Lung (tissue), 12 donors: Measurements from ENCODE around the gene DNAJC1. TPM values are rescaled to one million over a fixed set of nuclear protein-coding genes. Genes with fewer than 3 reads are reported as not detected.

Source experiments
- ATAC-seq: fragments of 200-7000 bp; cut with Tn5 transposase; one replicate; pipeline ENCODE4 v1.9.1; 2020; ENCODE audit warnings: moderate number of reproducible peaks; ENCODE audit not compliant: insufficient read depth, low FRiP score
- DNase-seq, 3 donors: peaks; one replicate each; pipeline ENCODE4 v3.0.0-alpha.2; 2013 to 2017
- H3K27ac ChIP-seq, 2 donors: one replicate each; pipeline ENCODE4 v1.5.1; 2013; ENCODE audit warnings: mild to moderate bottlenecking in 2 of 2, moderate library complexity in 2 of 2, control low read depth in 1 of 2, inconsistent platforms in 1 of 2, low read depth in 1 of 2, low read length in 1 of 2
- H3K27me3 ChIP-seq, 3 donors: one replicate each; pipeline ENCODE4 v1.5.1; 2013; ENCODE audit warnings: low read length in 2 of 3; ENCODE audit not compliant: control insufficient read depth in 3 of 3, insufficient read depth in 3 of 3
- H3K36me3 ChIP-seq, 4 donors: one replicate each; pipeline ENCODE4 v1.5.1; 2013; ENCODE audit warnings: low read length in 4 of 4, mild to moderate bottlenecking in 1 of 4, moderate library complexity in 1 of 4; ENCODE audit not compliant: control insufficient read depth in 4 of 4, insufficient read depth in 4 of 4
- H3K4me1 ChIP-seq, 5 donors: one replicate each; pipeline ENCODE4 v1.5.1; 2013; ENCODE audit warnings: low read length in 5 of 5, mild to moderate bottlenecking in 2 of 5, moderate library complexity in 1 of 5; ENCODE audit not compliant: control insufficient read depth in 5 of 5, insufficient read depth in 5 of 5
- H3K4me3 ChIP-seq: one replicate; pipeline ENCODE4 v1.5.1; 2013; ENCODE audit warnings: mild to moderate bottlenecking, control low read depth, moderate library complexity
- H3K9ac ChIP-seq, 2 donors: one replicate each; pipeline ENCODE4 v1.5.1; 2013; ENCODE audit warnings: low read length in 2 of 2, control low read depth in 1 of 2; ENCODE audit not compliant: insufficient read depth in 1 of 2
- H3K9me3 ChIP-seq, 4 donors: one replicate each; pipeline ENCODE4 v1.5.1; 2013; ENCODE audit warnings: low read length in 3 of 4, mild to moderate bottlenecking in 1 of 4, moderate library complexity in 1 of 4; ENCODE audit not compliant: control insufficient read depth in 4 of 4, insufficient read depth in 3 of 4
- WGBS, 2 donors: extraction: QIAGEN DNeasy Blood & Tissue Kit; methylation state at CpG; one replicate each; pipeline ENCODE4 v1.1.7; 2013; 5-methylcytosine and 5-hydroxymethylcytosine counted together
- polyA plus RNA-seq, 2 donors: library from polyadenylated mRNA; stranded (reverse); fragments of 200-250 nt; gene quantifications; one replicate each; pipeline ENCODE4 v1.2.1, GENCODE V29; 2013
- total RNA-seq, 2 donors: library from RNA; depleted of rRNA in 1 of 2; stranded (reverse); fragments of >200 nt in 1 of 2; gene quantifications; one replicate each; pipeline ENCODE4 v1.2.1, GENCODE V29; 2014 to 2021
- TF ChIP-seq, protein P1 (sequence below): IDR thresholded peaks from 2 replicates; pipeline ENCODE4 v1.5.1; 2012; ENCODE audit warnings: mild to moderate bottlenecking; ENCODE audit errors: control extremely low read depth, extremely low read depth
- donor health status: control.
- donor health status: control.
- donor health status: Bipolar disorder and iron deficiency.
- donor health status: healthy.
- donor health status: DM: yes; HTN: yes; CAD: no.

DNAJC1 gene
- total and polyA plus RNA-seq, 4 donors = 31.0 to 38.2 (median 35.6) TPM

DNA sequence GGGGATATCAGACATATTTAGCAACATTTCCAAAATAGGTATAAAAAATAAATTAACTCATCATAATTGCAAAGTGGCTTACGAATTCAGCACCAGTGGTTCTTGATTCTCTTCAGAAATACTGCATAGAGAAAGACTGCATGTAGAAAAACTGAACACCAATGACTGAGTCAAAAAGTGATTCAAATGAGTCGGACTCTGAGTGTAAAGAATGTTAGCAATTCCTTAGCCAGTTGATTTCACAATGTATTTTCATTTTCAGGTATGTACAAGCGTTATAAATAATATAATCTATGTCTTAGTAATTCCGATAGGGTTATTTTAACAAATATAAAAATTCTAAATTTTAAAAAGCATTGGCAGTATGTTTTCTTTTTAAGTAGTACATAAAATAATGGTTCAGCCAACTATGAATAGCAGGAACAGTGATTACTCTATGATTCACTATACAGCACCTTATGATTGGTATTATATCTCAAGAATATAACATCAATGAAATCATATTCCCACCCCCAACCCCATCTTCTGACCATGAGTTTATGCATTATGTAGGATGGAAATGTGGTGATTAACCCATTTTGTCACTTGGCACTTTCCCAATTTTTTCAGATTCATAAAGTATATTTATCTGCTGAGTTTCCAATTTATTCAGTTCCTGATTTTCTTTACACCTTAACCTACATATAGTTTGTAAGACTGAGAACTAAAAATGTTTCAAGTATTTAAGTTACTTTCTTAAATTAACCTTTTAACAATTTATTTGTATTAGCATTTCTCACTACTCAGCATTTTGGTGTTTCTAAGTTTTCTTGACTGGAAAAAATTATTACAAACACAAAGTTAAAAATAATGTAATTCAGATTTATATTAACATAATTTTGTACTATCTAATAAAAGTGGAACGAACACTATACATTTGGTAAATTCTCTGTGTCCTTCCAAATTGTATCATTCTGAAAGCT lies 33.9 kb downstream of the DNAJC1 start:
- ATAC-seq (no peak), DNase-seq (no peak)
- H3K9ac ChIP-seq = no peak overlapping the region
- no peak overlapping the region for H3K4me3 ChIP-seq
- no peaks in the 10 kb centered on the region for H3K27me3 ChIP-seq
- no peaks in the 10 kb centered on the region for H3K4me1 ChIP-seq
- H3K27ac ChIP-seq = no peak overlapping the region
- peaks cover 0 to 3% (median 0%) of the 10 kb centered on the region in 4 donors for H3K9me3 ChIP-seq
- WGBS, 2 donors = 94 to 95% methylated on average over 5 of the region's 5 CpGs
- H3K36me3 ChIP-seq = no peaks in the 10 kb centered on the region
- TF ChIP-seq, protein P1, sequence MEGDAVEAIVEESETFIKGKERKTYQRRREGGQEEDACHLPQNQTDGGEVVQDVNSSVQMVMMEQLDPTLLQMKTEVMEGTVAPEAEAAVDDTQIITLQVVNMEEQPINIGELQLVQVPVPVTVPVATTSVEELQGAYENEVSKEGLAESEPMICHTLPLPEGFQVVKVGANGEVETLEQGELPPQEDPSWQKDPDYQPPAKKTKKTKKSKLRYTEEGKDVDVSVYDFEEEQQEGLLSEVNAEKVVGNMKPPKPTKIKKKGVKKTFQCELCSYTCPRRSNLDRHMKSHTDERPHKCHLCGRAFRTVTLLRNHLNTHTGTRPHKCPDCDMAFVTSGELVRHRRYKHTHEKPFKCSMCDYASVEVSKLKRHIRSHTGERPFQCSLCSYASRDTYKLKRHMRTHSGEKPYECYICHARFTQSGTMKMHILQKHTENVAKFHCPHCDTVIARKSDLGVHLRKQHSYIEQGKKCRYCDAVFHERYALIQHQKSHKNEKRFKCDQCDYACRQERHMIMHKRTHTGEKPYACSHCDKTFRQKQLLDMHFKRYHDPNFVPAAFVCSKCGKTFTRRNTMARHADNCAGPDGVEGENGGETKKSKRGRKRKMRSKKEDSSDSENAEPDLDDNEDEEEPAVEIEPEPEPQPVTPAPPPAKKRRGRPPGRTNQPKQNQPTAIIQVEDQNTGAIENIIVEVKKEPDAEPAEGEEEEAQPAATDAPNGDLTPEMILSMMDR = no peak

DNA sequence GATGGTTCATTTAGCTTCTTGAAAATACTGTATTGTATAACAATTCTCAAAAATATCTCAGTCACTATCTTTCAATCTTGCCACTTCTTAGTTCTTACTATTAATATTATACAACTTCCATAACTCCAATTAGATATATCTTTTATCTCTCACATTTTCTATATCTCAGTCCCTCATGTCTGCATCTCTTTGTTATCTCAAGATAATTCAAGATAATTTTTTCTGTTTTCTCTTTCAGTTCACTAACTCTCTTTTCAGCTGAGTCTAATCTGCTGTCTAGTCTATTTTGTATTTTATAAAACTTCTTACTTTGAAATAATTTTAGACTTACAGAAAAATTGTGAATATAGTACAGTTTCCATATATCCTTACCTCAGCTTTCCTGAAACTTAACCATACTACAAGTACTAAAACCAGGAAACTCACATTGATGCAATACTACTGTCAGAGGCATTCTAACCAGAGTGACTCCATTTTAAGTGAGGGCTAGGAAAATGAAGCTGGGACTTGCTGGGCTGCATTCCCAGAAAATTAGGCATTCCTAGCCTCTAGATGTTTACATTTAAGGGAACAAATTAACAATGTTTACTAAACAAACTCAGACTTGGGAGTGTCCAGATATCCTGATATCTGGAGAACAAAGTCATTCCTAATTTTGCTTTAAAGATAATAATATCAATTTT lies 38.4 kb downstream of the DNAJC1 start:
- TF ChIP-seq, protein P1 = no peak
- ATAC-seq (no peak), DNase-seq (no peak)
- Histone ChIP-seq H3K4me3 (no peak overlapping the region), H3K36me3 (no peaks in the 10 kb centered on the region), H3K27me3 (no peaks in the 10 kb centered on the region), H3K4me1 (peaks cover 0 to 3% (median 0%) of the 10 kb centered on the region in 5 donors), H3K9me3 (peaks cover 0 to 3% (median 0%) of the 10 kb centered on the region in 4 donors), H3K9ac (no peak overlapping the region), H3K27ac (no peak overlapping the region)

DNA sequence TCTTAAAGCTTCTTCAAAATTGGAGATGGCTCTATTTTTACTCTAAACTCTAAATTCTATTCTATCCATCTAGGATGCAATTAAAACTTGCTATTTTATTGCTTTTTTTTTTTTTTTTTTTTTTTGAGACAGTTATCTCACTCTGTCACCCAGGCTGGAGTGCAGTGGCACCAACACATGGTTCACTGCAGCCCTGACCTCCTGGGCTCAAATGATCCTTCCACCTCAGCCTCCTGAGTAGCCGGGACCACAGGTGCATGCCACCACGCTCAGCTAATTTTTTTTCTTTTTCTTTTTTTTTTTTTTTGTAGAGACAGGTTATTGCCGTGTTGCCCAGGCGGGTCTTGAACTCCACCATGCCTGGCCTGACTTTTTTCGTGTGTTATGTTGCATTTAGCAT lies 41.2 kb downstream of the DNAJC1 start:
- H3K36me3 ChIP-seq = no peaks in the 10 kb centered on the region
- WGBS, 2 donors = 96 to 97% methylated on average over 5 of the region's 5 CpGs
- H3K4me1 ChIP-seq = peaks cover 0 to 3% (median 2%) of the 10 kb centered on the region in 5 donors
- H3K27me3 ChIP-seq = no peaks in the 10 kb centered on the region
- DNase-seq (no peak), ATAC-seq (no peak)
- H3K9ac ChIP-seq = no peak overlapping the region
- H3K27ac ChIP-seq = no peak overlapping the region
- peaks cover 0 to 3% (median 0%) of the 10 kb centered on the region in 4 donors for H3K9me3 ChIP-seq
- no peak overlapping the region for H3K4me3 ChIP-seq
- TF ChIP-seq, protein P1 = no peak
